H1 (cell line): Measurements from ENCODE around the gene PNPLA3. TPM values are rescaled to one million over a fixed set of nuclear protein-coding genes. Genes with fewer than 3 reads are reported as not detected.

Source experiments
- CTCF ChIA-PET: fragments of 300-600 bp; sonication (Branson Sonifier 250); formaldehyde crosslinking; loops from one replicate; lab custom pipeline; 2021; ENCODE audit not compliant: partially characterized antibody; lab: Charles Lee
- POLR2A ChIA-PET: fragments of 300-600 bp; sonication (Branson Sonifier 250); formaldehyde crosslinking; loops from one replicate; lab custom pipeline; 2021; ENCODE audit warnings: inconsistent platforms; ENCODE audit not compliant: partially characterized antibody; lab: Charles Lee
- DNase-seq, 2 experiments: peaks; one replicate each; pipeline versions ENCODE4 v3.0.0 to v3.0.0-alpha.2; 2010 to 2022; ENCODE audit warnings: low spot score in 2 of 2, low read depth in 1 of 2, mixed read lengths in 1 of 2
- FAIRE-seq: peaks from 2 replicates; lab custom pipeline; 2011; peaks lifted over from hg19 to GRCh38; lab: Jason Lieb, UNC
- H2AFZ ChIP-seq: 2 replicates; pipeline ENCODE4 v1.8.1; 2012; ENCODE audit warnings: low read length, inconsistent platforms
- H2AK5ac ChIP-seq: 2 replicates; pipeline ENCODE4 v1.6.1; 2013; ENCODE audit warnings: low read depth, low read length
- H2BK120ac ChIP-seq: replicated peaks from 2 replicates; pipeline ENCODE3; 2013; ENCODE audit warnings: low read depth, low read length, inconsistent platforms
- H2BK12ac ChIP-seq: 2 replicates; pipeline ENCODE4 v1.6.1; 2013; ENCODE audit warnings: low read depth, low read length
- H2BK15ac ChIP-seq: 2 replicates; pipeline ENCODE4 v1.6.1; 2013; ENCODE audit warnings: low read length
- H2BK20ac ChIP-seq: 2 replicates; pipeline ENCODE4 v1.6.1; 2013; ENCODE audit warnings: low read length
- H2BK5ac ChIP-seq: 2 replicates; pipeline ENCODE4 v1.6.1; 2013; ENCODE audit warnings: low read depth, low read length
- H3K14ac ChIP-seq: 2 replicates; pipeline ENCODE4 v1.6.1; 2013; ENCODE audit warnings: inconsistent platforms; ENCODE audit not compliant: insufficient read length
- H3K18ac ChIP-seq: 2 replicates; pipeline ENCODE4 v1.6.1; 2013; ENCODE audit warnings: low read length; ENCODE audit errors: extremely low read depth
- H3K23ac ChIP-seq: 2 replicates; pipeline ENCODE4 v1.6.1; 2013; ENCODE audit warnings: inconsistent platforms; ENCODE audit not compliant: insufficient read length
- H3K23me2 ChIP-seq: 2 replicates; pipeline ENCODE4 v1.6.1; 2013; ENCODE audit warnings: low read depth, low read length
- H3K27ac ChIP-seq: 2 replicates; pipeline ENCODE4 v1.6.1; 2011; ENCODE audit warnings: low read depth, low read length, inconsistent platforms
- H3K27me3 ChIP-seq, 4 experiments: replicated peaks in 1 of 4; 1 replicate in 1 of 4; 2 replicates in 3 of 4; pipeline versions ENCODE4 v1.6.1 to v1.8.1; 2011 to 2013; ENCODE audit warnings: low read length in 3 of 4, mild to moderate bottlenecking in 3 of 4, inconsistent platforms in 2 of 4, mixed read lengths in 2 of 4, moderate library complexity in 1 of 4; ENCODE audit not compliant: control insufficient read depth in 3 of 4, insufficient read depth in 3 of 4; ENCODE audit errors: extremely low read depth in 1 of 4
- H3K36me3 ChIP-seq, 4 experiments: 2 replicates each; pipeline versions ENCODE4 v1.6.1 to v1.8.1; 2011 to 2013; ENCODE audit warnings: mild to moderate bottlenecking in 4 of 4, low read length in 3 of 4, moderate library complexity in 2 of 4, control low read depth in 1 of 4, inconsistent platforms in 1 of 4; ENCODE audit not compliant: insufficient read depth in 4 of 4, control insufficient read depth in 2 of 4
- H3K4ac ChIP-seq: replicated peaks from 2 replicates; pipeline ENCODE3; 2013; ENCODE audit warnings: low read length, low read depth, mixed read lengths, inconsistent platforms; ENCODE audit not compliant: insufficient read length
- H3K4me1 ChIP-seq, 4 experiments: replicated peaks in 1 of 4; 1 replicate in 1 of 4; 2 replicates in 3 of 4; pipeline versions ENCODE4 v1.6.1 to v1.8.1; 2011 to 2013; ENCODE audit warnings: low read length in 3 of 4, inconsistent platforms in 2 of 4, mixed read lengths in 1 of 4; ENCODE audit not compliant: insufficient read depth in 4 of 4, control insufficient read depth in 3 of 4
- H3K4me2 ChIP-seq, 2 experiments: 2 replicates each; pipeline versions ENCODE4 v1.6.1 to v1.8.1; 2011 to 2013; ENCODE audit warnings: low read depth in 2 of 2, low read length in 2 of 2, control low read depth in 1 of 2, inconsistent platforms in 1 of 2, mild to moderate bottlenecking in 1 of 2; ENCODE audit not compliant: insufficient read depth in 1 of 2
- H3K4me3 ChIP-seq, 4 experiments: fragments of 200-600, 300-600 bp in 1 of 4; sonication (generic), shearing (Covaris generic), sonication (Bioruptor Twin) in 1 of 4; 2 replicates each; pipeline versions ENCODE4 v1.5.1 to v1.8.1; 2011 to 2016; ENCODE audit warnings: low read length in 4 of 4, low read depth in 3 of 4, control low read depth in 2 of 4, inconsistent platforms in 2 of 4, mild to moderate bottlenecking in 2 of 4, mixed read lengths in 1 of 4, moderate library complexity in 1 of 4; ENCODE audit not compliant: insufficient read depth in 2 of 4; ENCODE audit errors: extremely low read depth in 1 of 4
- H3K56ac ChIP-seq: replicated peaks from 2 replicates; pipeline ENCODE3; 2013; ENCODE audit warnings: low read depth, mild to moderate bottlenecking, mixed read lengths, low read length, inconsistent platforms; ENCODE audit not compliant: insufficient read length
- H3K79me1 ChIP-seq: 2 replicates; pipeline ENCODE4 v1.6.1; 2013; ENCODE audit warnings: low read depth, low read length, control low read depth
- H3K79me2 ChIP-seq, 2 experiments: 2 replicates each; pipeline versions ENCODE4 v1.6.1 to v1.8.1; 2012 to 2013; ENCODE audit warnings: low read length in 2 of 2, mild to moderate bottlenecking in 2 of 2, inconsistent platforms in 1 of 2; ENCODE audit not compliant: insufficient read depth in 2 of 2, control insufficient read depth in 1 of 2
- H3K9ac ChIP-seq, 4 experiments: replicated peaks in 1 of 4; 1 replicate in 1 of 4; 2 replicates in 3 of 4; pipeline versions ENCODE4 v1.6.1 to v1.8.1; 2011 to 2013; ENCODE audit warnings: low read depth in 3 of 4, low read length in 3 of 4, control low read depth in 2 of 4, mild to moderate bottlenecking in 2 of 4, moderate library complexity in 2 of 4, inconsistent platforms in 1 of 4; ENCODE audit errors: extremely low read depth in 1 of 4
- H3K9me3 ChIP-seq, 2 experiments: 2 replicates each; pipeline versions ENCODE4 v1.6.1 to v1.8.1; 2012 to 2013; ENCODE audit warnings: mild to moderate bottlenecking in 2 of 2, moderate library complexity in 2 of 2, control low read depth in 1 of 2, inconsistent platforms in 1 of 2, low read depth in 1 of 2, low read length in 1 of 2, mixed read lengths in 1 of 2; ENCODE audit not compliant: insufficient read depth in 2 of 2
- H4K20me1 ChIP-seq, 2 experiments: replicated peaks in 1 of 2; 2 replicates each; pipeline versions ENCODE3 to v1.8.1; 2011 to 2013; ENCODE audit warnings: inconsistent platforms in 2 of 2, low read length in 2 of 2, mild to moderate bottlenecking in 1 of 2; ENCODE audit not compliant: insufficient read depth in 2 of 2, control insufficient read depth in 1 of 2
- H4K5ac ChIP-seq: 2 replicates; pipeline ENCODE4 v1.6.1; 2013; ENCODE audit warnings: low read length, low read depth, mixed read lengths, inconsistent platforms; ENCODE audit not compliant: insufficient read length
- H4K8ac ChIP-seq: 2 replicates; pipeline ENCODE4 v1.8.0; 2013; ENCODE audit warnings: mild to moderate bottlenecking, moderate library complexity, low read length, inconsistent platforms; ENCODE audit not compliant: insufficient read depth; ENCODE audit errors: extremely low read depth
- H4K91ac ChIP-seq: replicated peaks from 2 replicates; pipeline ENCODE3; 2013; ENCODE audit warnings: low read length, mixed read lengths, inconsistent platforms; ENCODE audit not compliant: insufficient read length
- HDAC6 ChIP-seq: IDR thresholded peaks from one replicate; pipeline ENCODE4 v1.7.1; 2012; ENCODE audit warnings: low read depth, mild to moderate bottlenecking, inconsistent platforms, low read length, moderate library complexity
- NRF1 ChIP-seq: IDR thresholded peaks from 2 replicates; pipeline ENCODE4 v1.6.1; 2011; ENCODE audit warnings: mild to moderate bottlenecking, low read depth, low read length, improper control_type of control experiment
- RXRA ChIP-seq: IDR thresholded peaks from 2 replicates; pipeline ENCODE4 v1.6.1; 2011; ENCODE audit warnings: low read depth, mild to moderate bottlenecking, low read length, moderate library complexity; ENCODE audit not compliant: insufficient read depth
- WGBS, 2 experiments: shearing (Covaris generic) in 1 of 2; methylation state at CpG; one replicate each; pipeline versions ENCODE4 v1.1.6 to v1.1.7; 2013 to 2015; ENCODE audit warnings: low lambda C conversion rate in 2 of 2, mixed read lengths in 2 of 2, inconsistent platforms in 1 of 2, low coverage in 1 of 2, missing lambda C conversion rate in 1 of 2; ENCODE audit not compliant: insufficient replicate concordance in 2 of 2, insufficient coverage in 1 of 2, insufficient read length in 1 of 2; ENCODE audit errors: extremely low coverage in 1 of 2, missing lambda C conversion rate in 1 of 2; 5-methylcytosine and 5-hydroxymethylcytosine counted together
- polyA plus RNA-seq, 7 experiments: library from polyadenylated mRNA; depleted of rRNA in 3 of 7; stranded (reverse) in 5 of 7; unstranded in 2 of 7; fragments of >200 nt in 5 of 7; fragments of 200-250 nt in 2 of 7; gene quantifications; 1 replicate in 5 of 7; 2 replicates in 1 of 7; 4 replicates in 1 of 7; pipeline versions ENCODE4 v1.2.1 to v1.2.3, GENCODE V29; 2011 to 2013; ENCODE audit warnings: missing spikeins in 2 of 7, mixed read lengths in 2 of 7
- total RNA-seq: library from RNA; stranded (reverse); fragmentation: NEBNext Ultra II Directional; extraction: Animal tissue kit (Norgen Biotek cat#: 25700); gene quantifications from 2 replicates; pipeline ENCODE4 v1.2.1, GENCODE V29; 2021

The PNPLA3 gene
- total and polyA plus RNA-seq, 2 of the 8 experiments (the other 6 are each of a cell fraction or from before 2014, with no cell fraction given) = 17.5 to 23.4 TPM

DNA sequence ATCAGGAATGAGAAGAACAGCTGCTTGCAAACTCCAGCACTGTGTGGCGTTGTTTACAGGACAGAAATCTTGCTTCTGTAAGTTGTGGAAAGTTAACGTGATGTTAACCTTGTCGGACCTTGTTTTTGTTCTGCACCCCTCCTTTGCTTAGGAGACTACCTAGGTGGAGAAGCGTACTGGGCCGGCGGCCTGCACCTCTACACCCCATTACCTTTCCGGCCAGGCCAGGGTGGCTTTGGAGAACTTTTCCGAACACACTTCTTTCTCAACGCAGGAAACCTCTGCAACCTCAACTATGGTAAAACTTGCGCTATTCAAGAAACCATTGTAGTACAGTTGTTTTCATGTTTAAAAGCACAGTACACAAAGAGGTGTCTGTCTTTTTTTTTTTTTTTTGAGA is 65.4 kb downstream of the PNPLA3 start:
- Histone ChIP-seq H2AFZ (no peak overlapping the region), H2BK120ac (no peak overlapping the region), H2AK5ac (no peak overlapping the region), H3K9me3 (no peaks in the 10 kb centered on the region), H3K4me2 (no peak overlapping the region), H3K4me1 (peaks cover 0 to 2% (median 1%) of the 10 kb centered on the region in 4 experiments; a peak in 3 of 7 replicates), H4K5ac (no peak overlapping the region), H3K23me2 (no peaks in the 10 kb centered on the region), H4K91ac (no peak overlapping the region), H3K79me2 (no peaks in the 10 kb centered on the region), H3K9ac (no peak overlapping the region), H3K14ac (no peak overlapping the region), H3K27ac (no peak overlapping the region), H2BK20ac (no peak overlapping the region), H2BK15ac (no peak overlapping the region), H3K4ac (no peak overlapping the region), H3K56ac (no peak overlapping the region), H3K79me1 (no peaks in the 10 kb centered on the region), H2BK12ac (no peak overlapping the region), H4K8ac (no peak overlapping the region), H3K27me3 (no peaks in the 10 kb centered on the region), H2BK5ac (no peak overlapping the region), H3K4me3 (no peak overlapping the region), H4K20me1 (peaks cover 4 to 5% of the 10 kb centered on the region in 2 experiments), H3K23ac (no peak overlapping the region), H3K18ac (no peak overlapping the region), H3K36me3 (peaks cover 5 to 37% (median 21%) of the 10 kb centered on the region in 4 experiments; a peak in 7 of 8 replicates)
- ChIA-PET POLR2A (no interaction called here), CTCF (interaction anchor here (0.8 to 1.8 kb wide), 2 partner anchors 97 to 638 kb away, joined by 3 to 8 read pairs; no protein-coding TSS in a partner anchor)
- 93% methylated on average over 10 of the region's 10 CpGs; no CpG with 5 or more reads in 1 of the 2 experiments for WGBS, 2 experiments
- FAIRE-seq (no peak), DNase-seq (no peak)
- no peak for TF ChIP-seq RXRA
- TF ChIP-seq HDAC6 = no peak
- no peak for TF ChIP-seq NRF1
